HepG2 (cell line): ENCODE measurements around the gene IRF6. TPM values are rescaled to one million over a fixed set of nuclear protein-coding genes. Genes with fewer than 3 reads are reported as not detected.

ENCODE experiments used
- ATAC-seq: fragments of 200-7000 bp; cut with Tn5 transposase; 3 replicates; pipeline ENCODE4 v1.9.1; 2020; ENCODE audit warnings: mild to moderate bottlenecking, moderate library complexity
- BruUV-seq: library from RNA; stranded (reverse); fragments of 400-500 nt; replicated peaks from 2 replicates; lab custom pipeline; 2021; lab: Mats Ljungman, UMichigan
- CTCF ChIA-PET: fragments of 300-600 bp; formaldehyde crosslinking; extraction: SDS; loops from one replicate; lab custom pipeline; 2021; ENCODE audit warnings: low total read pairs, inconsistent platforms, low intra/inter-chr PET ratio; lab: Yijun Ruan, JAX
- POLR2A ChIA-PET: fragments of 350-600 bp; sonication (Branson Sonifier 250); formaldehyde crosslinking; loops from one replicate; lab custom pipeline; 2020; ENCODE audit warnings: antibody characterized with exemption, inconsistent platforms; lab: Yijun Ruan, JAX
- DNase-seq: peaks from one replicate; pipeline ENCODE4 v3.0.0-alpha.2; 2015; ENCODE audit warnings: low spot score
- FAIRE-seq: peaks from 3 replicates; lab custom pipeline; 2011; peaks lifted over from hg19 to GRCh38; lab: Jason Lieb, UNC
- H2AFZ ChIP-seq: one replicate; pipeline ENCODE4 v1.6.1; 2011; ENCODE audit warnings: low read length, inconsistent platforms
- H3K27ac ChIP-seq: fragments of 300-600 bp; 3 replicates; pipeline ENCODE4 v1.8.0; 2011; ENCODE audit warnings: mixed run types, mild to moderate bottlenecking, mixed read lengths, low read length, inconsistent platforms; ENCODE audit not compliant: insufficient read depth; ENCODE audit errors: extremely low read length
- H3K27me3 ChIP-seq, 2 experiments: fragments of 200-600 bp in 1 of 2; 2 replicates in 1 of 2; 3 replicates in 1 of 2; pipeline versions ENCODE4 v1.6.0 to v1.8.0; 2011; ENCODE audit warnings: low read length in 2 of 2, mild to moderate bottlenecking in 2 of 2, moderate library complexity in 2 of 2, inconsistent platforms in 1 of 2; ENCODE audit not compliant: insufficient read depth in 2 of 2, control insufficient read depth in 1 of 2
- H3K36me3 ChIP-seq, 2 experiments: fragments of 200-600 bp in 1 of 2; replicated peaks in 1 of 2; 2 replicates in 1 of 2; 3 replicates in 1 of 2; pipeline versions ENCODE4 v1.5.1 to v1.8.0; 2011; ENCODE audit warnings: low read length in 2 of 2, inconsistent platforms in 1 of 2; ENCODE audit not compliant: insufficient read depth in 2 of 2, control insufficient read depth in 1 of 2
- H3K4me1 ChIP-seq: 2 replicates; pipeline ENCODE4 v1.5.1; 2012; ENCODE audit warnings: low read length, inconsistent platforms; ENCODE audit not compliant: insufficient read depth
- H3K4me2 ChIP-seq: 2 replicates; pipeline ENCODE4 v1.6.0; 2011; ENCODE audit warnings: low read depth, low read length, inconsistent platforms
- H3K4me3 ChIP-seq, 3 experiments: fragments of 200-600 bp in 1 of 3; sonication (generic), shearing (Covaris generic) in 1 of 3; replicated peaks in 1 of 3; 2 replicates each; pipeline ENCODE4 v1.5.1; 2011 to 2016; ENCODE audit warnings: low read length in 3 of 3, inconsistent platforms in 2 of 3, low read depth in 2 of 3, mild to moderate bottlenecking in 2 of 3, control low read depth in 1 of 3, mixed read lengths in 1 of 3; ENCODE audit not compliant: insufficient read depth in 1 of 3
- H3K79me2 ChIP-seq: one replicate; pipeline ENCODE4 v1.6.1; 2011; ENCODE audit warnings: low read length, inconsistent platforms; ENCODE audit not compliant: insufficient read depth
- H3K9ac ChIP-seq: 2 replicates; pipeline ENCODE4 v1.6.0; 2011; ENCODE audit warnings: mild to moderate bottlenecking, low read depth, low read length, inconsistent platforms; ENCODE audit not compliant: insufficient read depth
- H3K9me3 ChIP-seq: 2 replicates; pipeline ENCODE4 v1.5.1; 2012; ENCODE audit warnings: mild to moderate bottlenecking, low read length
- H4K20me1 ChIP-seq: 2 replicates; pipeline ENCODE4 v1.6.0; 2011; ENCODE audit warnings: inconsistent platforms, mild to moderate bottlenecking, low read length, moderate library complexity; ENCODE audit not compliant: insufficient read depth
- ATF5 ChIP-seq: sonication (generic); formaldehyde crosslinking; IDR thresholded peaks from 2 replicates; pipeline ENCODE4 v1.4.0; 2020; ENCODE audit warnings: mild to moderate bottlenecking, low read depth, missing genetic modification reagents
- CTCF ChIP-seq: sonication (generic); formaldehyde crosslinking; IDR thresholded peaks from 2 replicates; pipeline ENCODE4 v1.5.0; 2020; ENCODE audit warnings: mild to moderate bottlenecking, missing genetic modification reagents, moderate library complexity
- NCOA1 ChIP-seq: sonication (generic); formaldehyde crosslinking; IDR thresholded peaks from 2 replicates; pipeline ENCODE4 v1.9.0; 2021; ENCODE audit warnings: missing genetic modification reagents
- NR3C1 ChIP-seq: sonication (generic); formaldehyde crosslinking; IDR thresholded peaks from 2 replicates; pipeline ENCODE4 v1.4.0; 2020; ENCODE audit warnings: missing genetic modification reagents
- RBAK ChIP-seq: sonication (generic); formaldehyde crosslinking; IDR thresholded peaks from 2 replicates; pipeline ENCODE4 v1.5.1; 2020; ENCODE audit warnings: mild to moderate bottlenecking, missing genetic modification reagents
- SMARCC2 ChIP-seq: fragments of 450-650 bp; IDR thresholded peaks from 2 replicates; pipeline ENCODE4 v1.6.1; 2017; ENCODE audit warnings: antibody characterized with exemption, mild to moderate bottlenecking
- SMC3 ChIP-seq: IDR thresholded peaks from 2 replicates; pipeline ENCODE4 v1.6.1; 2011; ENCODE audit warnings: low read length, improper control_type of control experiment
- STAG1 ChIP-seq: sonication (generic); formaldehyde crosslinking; IDR thresholded peaks from 2 replicates; pipeline ENCODE4 v1.4.0; 2020; ENCODE audit warnings: missing genetic modification reagents
- ZNF432 ChIP-seq: sonication (generic); formaldehyde crosslinking; IDR thresholded peaks from 2 replicates; pipeline ENCODE4 v1.5.0; 2020; ENCODE audit warnings: missing genetic modification reagents, mild to moderate bottlenecking, borderline replicate concordance
- ZNF556 ChIP-seq: sonication (generic); formaldehyde crosslinking; IDR thresholded peaks from 2 replicates; pipeline ENCODE4 v1.4.0; 2020; ENCODE audit warnings: mild to moderate bottlenecking, missing genetic modification reagents, borderline replicate concordance
- ZNF558 ChIP-seq: sonication (generic); formaldehyde crosslinking; IDR thresholded peaks from 2 replicates; pipeline ENCODE4 v1.9.0; 2022; ENCODE audit warnings: mild to moderate bottlenecking, missing genetic modification reagents, borderline replicate concordance
- ZSCAN22 ChIP-seq: sonication (generic); formaldehyde crosslinking; IDR thresholded peaks from 2 replicates; pipeline ENCODE4 v1.4.0; 2020; ENCODE audit warnings: mild to moderate bottlenecking, missing genetic modification reagents
- WGBS: methylation state at CpG from one replicate; pipeline ENCODE4 v1.1.6; 2017; ENCODE audit warnings: low lambda C conversion rate; 5-methylcytosine and 5-hydroxymethylcytosine counted together
- in situ Hi-C: cut with HindIII; loops from 2 replicates; pipeline ENCODE4 v1.10.0; 2017; ENCODE audit warnings: low pct_unique_long_range_greater_than_20kb; ENCODE audit not compliant: extremely low pct_ligation_motif_present
- intact Hi-C: fragments of 100-400 bp; cut with micrococcal nuclease; formaldehyde crosslinking; loops from one replicate; pipeline ENCODE4 v1.10.0; 2022; ENCODE audit not compliant: unreplicated experiment
- polyA plus RNA-seq, 8 experiments: library from polyadenylated mRNA; depleted of rRNA in 3 of 8; stranded (reverse) in 7 of 8; unstranded in 1 of 8; fragments of >200 nt; fragmentation: Illumina TruSeq in 4 of 8; extraction: Trizol in 4 of 8; gene quantifications; 2 replicates each; pipeline versions ENCODE4 v1.2.1 to v1.2.3, GENCODE V29; 2011 to 2016; ENCODE audit warnings: low read depth in 4 of 8, missing spikeins in 1 of 8, mixed read lengths in 1 of 8; ENCODE audit not compliant: insufficient read depth in 1 of 8
- total RNA-seq, 5 experiments: library from RNA; depleted of rRNA; stranded (reverse); fragments of >200 nt; fragmentation: Illumina TruSeq; extraction: Trizol; gene quantifications; 2 replicates each; pipeline ENCODE4 v1.2.3, GENCODE V29; 2016; ENCODE audit warnings: low read depth in 1 of 5

IRF6 gene
- total and polyA plus RNA-seq, 2 of the 13 experiments (the other 11 are each of a cell fraction or from before 2014, with no cell fraction given): 0.02 TPM; not detected in 1

- H4K20me1 ChIP-seq: no peaks in the 10 kb centered on the region
- TF ChIP-seq RBAK (CRISPR knock-in tag): no peak
- TF ChIP-seq NR3C1 (CRISPR knock-in tag): no peak
- no peak for TF ChIP-seq ZNF558 (CRISPR knock-in tag)
- no peak for TF ChIP-seq ZNF556
- TF ChIP-seq ATF5 (CRISPR knock-in tag): no peak
- TF ChIP-seq SMARCC2: no peak
- ATAC-seq: no peak
- no TSS peak for BruUV-seq
- H3K9me3 ChIP-seq: no peaks in the 10 kb centered on the region
- H3K4me2 ChIP-seq: no peak overlapping the region
- H3K4me3 ChIP-seq: no peak overlapping the region
- H2AFZ ChIP-seq: no peak overlapping the region
- in situ Hi-C loops: loop anchor here (25.0 kb wide), 1 partner anchor 459 kb away; no protein-coding TSS in a partner anchor
- intact Hi-C loops: no loop called here
- FAIRE-seq: no peak
- H3K4me1 ChIP-seq: no peaks in the 10 kb centered on the region
- no peaks in the 10 kb centered on the region for H3K79me2 ChIP-seq
- H3K27me3 ChIP-seq: no peaks in the 10 kb centered on the region
- H3K9ac ChIP-seq: no peak overlapping the region
- WGBS: 93% methylated on average over 2 of the region's 2 CpGs
- no peak for DNase-seq
- H3K27ac ChIP-seq: no peak overlapping the region
- POLR2A ChIA-PET: no interaction called here
- peaks cover 12 to 39% of the 10 kb centered on the region in 2 experiments for H3K36me3 ChIP-seq
- CTCF ChIA-PET: no interaction called here
Observed at GRCh38 chr1:209853676-209854075, 47.7 kb upstream of the IRF6 start.

GRCh38 chr1:209850342-209850979 is 44.5 kb upstream of the IRF6 start:
- TF ChIP-seq ZNF432 (CRISPR knock-in tag) (no peak), CTCF (CRISPR knock-in tag) (peak; percentile 64), SMC3 (0 out of 2 replicates have a peak, but pooled peaks have one; percentile 16), NCOA1 (no peak), ZSCAN22 (CRISPR knock-in tag) (no peak), STAG1 (CRISPR knock-in tag) (peak; percentile 22; the same call in 1 of the 2 replicates)

More at GRCh38 chr1:209850342-209850979, 44.5 kb upstream of the IRF6 start:
- no TSS peak for BruUV-seq
- Histone ChIP-seq H3K9ac (no peak overlapping the region), H3K36me3 (peaks cover 14 to 57% of the 10 kb centered on the region in 2 experiments), H3K79me2 (no peaks in the 10 kb centered on the region), H3K27me3 (no peaks in the 10 kb centered on the region), H3K4me2 (no peak overlapping the region), H3K4me3 (no peak overlapping the region), H4K20me1 (no peaks in the 10 kb centered on the region), H3K4me1 (no peaks in the 10 kb centered on the region), H3K27ac (no peak overlapping the region), H2AFZ (no peak overlapping the region), H3K9me3 (no peaks in the 10 kb centered on the region)
- in situ Hi-C loops (loop anchor here (25.0 kb wide), 1 partner anchor 462 kb away; no protein-coding TSS in a partner anchor), intact Hi-C loops (no loop called here)
- FAIRE-seq: peak; percentile 67
- CTCF ChIA-PET: no interaction called here
- POLR2A ChIA-PET: no interaction called here
- 71% methylated on average over 6 of the region's 6 CpGs for WGBS
- peak; percentile 21 for DNase-seq
- peak; percentile 94 for ATAC-seq
